Measurements from ENCODE around the gene KRTAP3-1. TPM values are rescaled to one million over a fixed set of nuclear protein-coding genes. Genes with fewer than 3 reads are reported as not detected.
"Not testable (repeated sequence)": the region's sequence is repeated elsewhere in the genome, so short reads cannot be mapped to it uniquely, and the experiment has no call there.

The KRTAP3-1 gene
- polyA plus RNA-seq, 1 donor from 2014 or later: not detected

GRCh38 chr17:41042953-41043352 is 34.0 kb upstream of the KRTAP3-1 start:
- Histone ChIP-seq H3K4me2 (ENCODE audit: low read length) (no peak overlapping the region), H3K9me2 (ENCODE audit: insufficient read depth, low read length) (no peaks in the 10 kb centered on the region)
- TF ChIP-seq MXI1 (conservative IDR thresholded peaks at IDR 0.05; ENCODE audit: poor library complexity, severe bottlenecking) (no peak), RAD21 (conservative IDR thresholded peaks at IDR 0.05) (no peak), CTCF (IDR thresholded peaks at IDR 0.05; ENCODE audit: poor library complexity, severe bottlenecking) (no peak), SMC3 (conservative IDR thresholded peaks at IDR 0.05; ENCODE audit: poor library complexity) (no peak), EZH2 (IDR thresholded peaks at IDR 0.05; ENCODE audit: borderline replicate concordance, insufficient read depth, low read length, poor library complexity, severe bottlenecking) (no peak), EP300 (conservative IDR thresholded peaks at IDR 0.05; ENCODE audit: poor library complexity, severe bottlenecking) (no peak), TAF1 (IDR thresholded peaks at IDR 0.05; ENCODE audit: low read depth) (no peak), REST (IDR thresholded peaks at IDR 0.05; ENCODE audit: borderline replicate concordance) (no peak), POLR2AphosphoS5 (IDR thresholded peaks at IDR 0.05) (no peak)

GRCh38 chr17:41040783-41041571 is 32.0 kb upstream of the KRTAP3-1 start, which contains the start of gene KRTAP1-1:
Gene KRTAP1-1 (minus strand): TSS chr17:41041450. CDS start chr17:41041397, 53 bp downstream.
- H3K27me3 ChIP-seq (ENCODE audit: insufficient read depth, low read depth, low read length); H4K20me1 ChIP-seq (ENCODE audit: insufficient read depth); H2AFZ ChIP-seq (ENCODE audit: low read depth, low read length); H3K79me2 ChIP-seq (replicated peaks; ENCODE audit: insufficient read depth, low read length); H3K9me3 ChIP-seq (ENCODE audit: low read length); H3K27ac ChIP-seq (ENCODE audit: low read length); H3K9ac ChIP-seq (ENCODE audit: low read length); H3K36me3 ChIP-seq (ENCODE audit: insufficient read depth, low read length); H3K4me3 ChIP-seq (ENCODE audit: low read length); H3K9me2 ChIP-seq (ENCODE audit: insufficient read depth, low read length); H3K4me2 ChIP-seq (ENCODE audit: low read length); H3F3A ChIP-seq (ENCODE audit: insufficient read depth, low read length, poor library complexity, severe bottlenecking): not testable (repeated sequence)

More at GRCh38 chr17:41042953-41043352, 34.0 kb upstream of the KRTAP3-1 start:
- Histone ChIP-seq H3F3A (ENCODE audit: insufficient read depth, low read length, poor library complexity, severe bottlenecking) (no peaks in the 10 kb centered on the region), H3K79me2 (replicated peaks; ENCODE audit: insufficient read depth, low read length) (no peaks in the 10 kb centered on the region), H3K4me3 (ENCODE audit: low read length) (no peak overlapping the region), H2AFZ (ENCODE audit: low read depth, low read length) (no peak overlapping the region), H3K9me3 (ENCODE audit: low read length) (no peaks in the 10 kb centered on the region), H3K27me3 (ENCODE audit: insufficient read depth, low read depth, low read length) (no peaks in the 10 kb centered on the region), H3K36me3 (ENCODE audit: insufficient read depth, low read length) (no peaks in the 10 kb centered on the region), H4K20me1 (ENCODE audit: insufficient read depth) (no peaks in the 10 kb centered on the region), H3K9ac (ENCODE audit: low read length) (no peak overlapping the region), H3K27ac (ENCODE audit: low read length) (no peak overlapping the region)

Measured in neural cell (in vitro differentiated cells).